HL-60 (cell line): ENCODE measurements around the gene AP2A2.
A peak's percentile ranks its signal among the peaks of the same experiment; 100 is the strongest.

ENCODE experiments used
- DNase-seq, 2 experiments: peaks; one replicate each; pipeline ENCODE4 v3.0.0-alpha.2; 2010 to 2020; ENCODE audit warnings: low read depth in 1 of 2, low spot score in 1 of 2
- H3K27ac ChIP-seq: fragments of 250-450 bp; sonication (Bioruptor Pico); replicated peaks from 2 replicates; pipeline ENCODE4 v1.5.1; 2020; ENCODE audit warnings: mild to moderate bottlenecking, moderate library complexity
- H3K27me3 ChIP-seq: fragments of 250-450 bp; sonication (Bioruptor Pico); 2 replicates; pipeline ENCODE4 v1.5.1; 2021; ENCODE audit warnings: mild to moderate bottlenecking, moderate library complexity; ENCODE audit not compliant: insufficient read depth, poor library complexity, severe bottlenecking
- H3K4me3 ChIP-seq: replicated peaks from 2 replicates; pipeline ENCODE4 v1.5.1; 2011; ENCODE audit warnings: mild to moderate bottlenecking, control low read depth, low read length; ENCODE audit not compliant: insufficient read depth
- CTCF ChIP-seq: IDR thresholded peaks from one replicate; pipeline ENCODE4 v1.5.1; 2011; ENCODE audit warnings: low read length, control low read depth, inconsistent platforms; ENCODE audit not compliant: insufficient read depth
- GABPA ChIP-seq: IDR thresholded peaks from 2 replicates; pipeline ENCODE4 v1.6.1; 2012; ENCODE audit warnings: low read depth
- POLR2AphosphoS5 ChIP-seq: IDR thresholded peaks from 2 replicates; pipeline ENCODE4 v1.6.1; 2012; ENCODE audit warnings: low read depth
- REST ChIP-seq: IDR thresholded peaks from 2 replicates; pipeline ENCODE4 v1.6.1; 2012; ENCODE audit warnings: low read depth; ENCODE audit not compliant: insufficient replicate concordance
- SPI1 ChIP-seq: IDR thresholded peaks from 2 replicates; pipeline ENCODE4 v1.6.1; 2012; ENCODE audit warnings: low read depth, mild to moderate bottlenecking, borderline replicate concordance

Gene AP2A2

GRCh38 chr11:1022908-1023810 lies 97.5 kb downstream of the AP2A2 start:
- Histone ChIP-seq H3K4me3 (no peak overlapping the region), H3K27ac (no peak overlapping the region), H3K27me3 (no peaks in the 10 kb centered on the region)
- DNase-seq, result no peak
- TF ChIP-seq SPI1 (no peak), GABPA (no peak), POLR2AphosphoS5 (no peak), REST (no peak), CTCF (no peak)

- no peak for DNase-seq
- no peak for TF ChIP-seq REST
- no peak for TF ChIP-seq CTCF
- no peak for TF ChIP-seq GABPA
- no peak for TF ChIP-seq POLR2AphosphoS5
- no peak for TF ChIP-seq SPI1
- no peaks in the 10 kb centered on the region for H3K27me3 ChIP-seq
- H3K27ac ChIP-seq, result no peak overlapping the region
- no peak overlapping the region for H3K4me3 ChIP-seq
Observed at GRCh38 chr11:1023811-1024596, 98.3 kb downstream of the AP2A2 start.

- TF ChIP-seq SPI1 (no peak), POLR2AphosphoS5 (no peak), GABPA (no peak), REST (peak; percentile 37)
- no peak for DNase-seq
- H3K27me3 ChIP-seq, result no peaks in the 10 kb centered on the region
- no peak overlapping the region for H3K4me3 ChIP-seq
- no peak overlapping the region for H3K27ac ChIP-seq
Observed at GRCh38 chr11:1024597-1025409, 99.1 kb downstream of the AP2A2 start.
